GM19351 (cell line): ENCODE measurements around the gene SH3BP4.

ENCODE experiments used
- ATAC-seq: cut with Tn5 transposase; IDR thresholded peaks from one replicate; pipeline ENCODE4 v1.9.1; 2021; ENCODE audit warnings: mild to moderate bottlenecking, moderate library complexity; ENCODE audit not compliant: unreplicated experiment

Gene SH3BP4

GRCh38 chr2:235085476-235085875 is 133.7 kb downstream of the SH3BP4 start:
- ATAC-seq = no peak

GRCh38 chr2:235086481-235087184 is 134.8 kb downstream of the SH3BP4 start:
- no peak for ATAC-seq

GRCh38 chr2:235087832-235088495 is 136.1 kb downstream of the SH3BP4 start:
- no peak for ATAC-seq

DNA sequence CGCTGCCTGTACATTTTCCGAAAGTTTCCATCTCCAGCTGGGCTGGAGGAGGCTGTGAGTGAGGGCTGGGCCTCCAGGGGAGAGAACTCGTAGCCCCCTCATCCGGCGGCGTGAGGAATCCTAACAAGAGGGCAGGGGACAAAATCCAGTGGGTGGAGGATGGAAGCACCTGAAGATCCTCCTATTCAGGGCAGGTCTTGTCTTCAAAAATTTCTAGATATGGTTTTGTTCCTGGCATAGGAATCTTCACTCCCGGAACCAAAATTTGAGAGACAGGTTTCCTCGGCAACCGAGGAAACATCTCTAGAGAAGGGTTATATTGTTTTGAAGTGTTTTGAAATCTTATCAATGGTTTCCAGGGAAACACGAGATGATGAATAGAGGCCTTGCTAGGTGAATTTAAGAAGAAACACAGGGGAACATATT is 136.7 kb downstream of the SH3BP4 start:
- no peak for ATAC-seq

DNA sequence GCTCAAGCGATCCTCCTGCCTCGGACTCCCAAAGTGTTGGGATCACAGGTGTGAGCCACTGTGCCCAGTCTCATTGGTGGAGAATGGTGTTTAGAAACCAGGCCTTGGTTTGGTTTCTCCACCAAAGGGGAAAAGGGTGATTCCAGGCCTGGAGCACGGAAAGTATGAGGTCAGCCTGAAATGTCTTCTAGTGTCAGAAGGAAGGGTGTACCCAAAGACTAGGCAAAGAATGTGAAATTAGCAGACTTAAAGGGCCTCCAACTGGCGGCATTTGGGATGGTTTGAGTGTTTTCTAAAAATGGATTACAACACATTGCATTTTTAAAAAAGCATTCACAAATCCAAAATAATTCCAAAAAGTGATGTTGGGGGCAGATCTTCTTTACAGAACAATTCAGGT is 139.6 kb downstream of the SH3BP4 start:
- no peak for ATAC-seq

DNA sequence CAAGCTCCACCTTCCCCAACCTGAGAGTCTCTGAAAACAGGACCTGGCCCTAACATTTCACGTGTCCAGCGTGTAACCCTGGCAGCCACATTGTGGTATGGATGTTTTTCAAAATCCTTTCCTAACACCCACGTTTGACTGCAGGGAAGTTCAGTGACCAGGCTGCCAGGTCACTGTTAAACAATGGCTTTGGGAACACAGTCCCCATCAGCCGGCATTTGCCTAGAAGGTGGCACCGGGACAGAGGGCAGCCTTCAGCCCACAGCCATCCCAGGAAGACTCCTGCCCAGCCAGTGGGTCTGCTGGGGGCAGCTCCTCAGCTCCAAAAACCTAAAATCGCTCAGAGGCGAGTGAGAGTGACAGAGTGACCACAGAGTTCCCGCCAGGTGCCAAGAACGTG is 140.2 kb downstream of the SH3BP4 start:
- ATAC-seq = no peak

GRCh38 chr2:235092433-235093223 is 140.8 kb downstream of the SH3BP4 start:
- no peak for ATAC-seq

GRCh38 chr2:235094457-235094856 is 142.6 kb downstream of the SH3BP4 start:
- no peak for ATAC-seq

GRCh38 chr2:235095569-235095968 is 143.8 kb downstream of the SH3BP4 start:
- no peak for ATAC-seq

- ATAC-seq = no peak
Observed at GRCh38 chr2:235096447-235096846, 144.6 kb downstream of the SH3BP4 start.

- ATAC-seq = no peak
Observed at GRCh38 chr2:235097196-235097595, 145.4 kb downstream of the SH3BP4 start.

- no peak for ATAC-seq
Observed at GRCh38 chr2:235098269-235098668, 146.5 kb downstream of the SH3BP4 start.

DNA sequence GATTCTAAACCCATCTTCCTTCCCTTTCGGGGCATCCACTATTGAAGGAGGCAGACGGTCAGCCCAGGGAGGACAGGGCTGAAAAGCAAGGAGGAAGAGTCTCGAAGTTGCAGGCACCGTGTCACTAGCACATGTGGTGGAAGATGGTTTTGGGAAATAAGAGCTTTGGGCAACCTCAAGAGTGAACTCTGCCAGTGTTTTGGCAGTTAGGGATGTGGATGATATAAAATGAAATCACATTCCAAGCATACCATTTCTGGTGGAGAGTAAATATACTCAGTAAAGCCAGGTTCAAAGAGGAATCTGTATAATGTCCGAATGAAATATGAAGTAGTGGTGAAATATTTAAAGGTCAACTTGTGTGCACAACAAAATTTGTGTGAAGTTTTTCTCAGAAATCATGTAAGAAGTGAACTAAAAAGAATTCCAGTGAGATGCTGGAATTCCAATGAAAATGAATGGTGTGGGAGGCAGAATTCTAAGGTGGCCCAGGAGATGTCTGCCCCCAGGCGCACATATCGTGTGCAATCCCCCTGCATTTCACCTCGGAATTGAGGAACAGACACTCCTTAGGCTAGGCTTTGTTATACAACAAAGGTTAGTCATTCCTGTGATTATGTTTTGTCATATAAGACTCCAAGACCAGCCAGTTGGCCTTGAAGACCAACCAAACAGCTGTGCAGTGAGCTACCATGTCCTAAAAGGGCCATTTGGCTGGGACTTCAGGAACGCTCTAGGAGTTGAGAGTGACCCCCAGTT is 147.1 kb downstream of the SH3BP4 start:
- no peak for ATAC-seq

DNA sequence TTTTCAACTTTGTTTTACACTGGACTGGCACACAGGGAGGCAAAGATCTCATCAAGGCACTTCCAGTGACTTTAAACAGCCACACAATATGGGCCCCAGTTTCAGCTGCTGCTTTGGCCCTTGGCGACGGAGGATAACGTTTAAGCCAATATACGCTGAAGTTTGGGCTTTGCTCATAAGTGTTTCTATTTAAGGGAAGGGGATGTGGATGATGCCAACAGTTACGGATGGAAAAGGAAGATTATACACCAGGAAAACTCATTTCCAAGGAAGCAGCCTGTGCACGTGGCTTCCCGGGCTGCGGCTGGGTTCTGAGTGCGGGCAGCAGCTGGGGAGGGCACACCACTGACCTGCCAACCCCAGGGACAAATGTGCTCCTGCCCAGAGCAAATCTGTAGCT is 151.1 kb downstream of the SH3BP4 start:
- ATAC-seq = no peak
